Measurements from ENCODE around the gene ADARB1. TPM values are rescaled to one million over a fixed set of nuclear protein-coding genes. Genes with fewer than 3 reads are reported as not detected.

ADARB1 gene
- total and polyA plus RNA-seq, 2 experiments from 2014 or later = 16.0 to 17.3 TPM

DNA sequence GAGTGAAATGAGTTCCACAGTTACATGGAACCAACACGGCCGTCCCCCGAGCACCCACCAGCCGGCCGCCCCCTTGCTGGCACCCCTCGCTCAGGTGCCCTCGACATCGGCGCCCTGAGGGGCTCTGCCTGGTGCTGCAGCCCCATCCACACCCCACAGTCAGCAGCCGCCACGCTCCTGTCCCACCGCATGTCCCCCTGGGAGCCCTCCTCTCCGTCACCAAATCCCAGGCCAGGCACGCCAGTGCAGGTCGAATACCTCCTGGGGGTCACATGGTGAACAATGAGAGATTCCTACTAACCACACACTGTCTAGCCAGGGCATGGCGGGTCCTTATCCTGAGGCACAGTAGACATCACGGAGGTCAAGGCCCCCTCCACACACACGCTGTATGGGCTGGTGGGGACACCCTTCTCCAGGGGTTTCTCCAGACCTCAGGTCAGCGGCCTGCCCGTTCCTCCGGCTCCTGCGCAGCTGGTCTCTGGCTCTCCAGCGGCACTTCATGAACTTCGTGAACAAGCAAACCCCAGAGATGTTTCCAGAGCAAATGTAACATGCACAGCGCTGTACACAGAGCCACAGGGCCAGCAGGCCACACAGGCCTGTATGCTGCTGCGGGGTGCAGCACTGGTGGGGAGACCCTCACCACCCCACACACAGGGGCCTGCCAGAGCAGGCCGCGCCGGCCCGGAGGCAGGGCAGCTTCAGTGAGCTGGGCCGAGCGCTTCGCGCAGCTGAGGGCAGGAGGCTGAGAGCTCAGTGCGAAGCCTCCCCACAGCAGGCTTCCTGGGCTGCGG is 191.5 kb downstream of the ADARB1 start:
- no peaks in the 10 kb centered on the region for H3K9me3 ChIP-seq (ENCODE audit: low read depth)
- TF ChIP-seq EZH2phosphoT487 (IDR thresholded peaks at IDR 0.05; ENCODE audit: low read depth, severe bottlenecking, unreplicated experiment) (no peak), EZH2 (IDR thresholded peaks at IDR 0.05; ENCODE audit: borderline replicate concordance) (no peak)
- TF ChIP-seq, protein P1, sequence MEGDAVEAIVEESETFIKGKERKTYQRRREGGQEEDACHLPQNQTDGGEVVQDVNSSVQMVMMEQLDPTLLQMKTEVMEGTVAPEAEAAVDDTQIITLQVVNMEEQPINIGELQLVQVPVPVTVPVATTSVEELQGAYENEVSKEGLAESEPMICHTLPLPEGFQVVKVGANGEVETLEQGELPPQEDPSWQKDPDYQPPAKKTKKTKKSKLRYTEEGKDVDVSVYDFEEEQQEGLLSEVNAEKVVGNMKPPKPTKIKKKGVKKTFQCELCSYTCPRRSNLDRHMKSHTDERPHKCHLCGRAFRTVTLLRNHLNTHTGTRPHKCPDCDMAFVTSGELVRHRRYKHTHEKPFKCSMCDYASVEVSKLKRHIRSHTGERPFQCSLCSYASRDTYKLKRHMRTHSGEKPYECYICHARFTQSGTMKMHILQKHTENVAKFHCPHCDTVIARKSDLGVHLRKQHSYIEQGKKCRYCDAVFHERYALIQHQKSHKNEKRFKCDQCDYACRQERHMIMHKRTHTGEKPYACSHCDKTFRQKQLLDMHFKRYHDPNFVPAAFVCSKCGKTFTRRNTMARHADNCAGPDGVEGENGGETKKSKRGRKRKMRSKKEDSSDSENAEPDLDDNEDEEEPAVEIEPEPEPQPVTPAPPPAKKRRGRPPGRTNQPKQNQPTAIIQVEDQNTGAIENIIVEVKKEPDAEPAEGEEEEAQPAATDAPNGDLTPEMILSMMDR (IDR thresholded peaks at IDR 0.05; ENCODE audit: poor library complexity) = no peak
- no peak overlapping the region for H2AFZ ChIP-seq
- peaks cover 4% of the 10 kb centered on the region for H3K36me3 ChIP-seq (replicated peaks; ENCODE audit: insufficient read depth, low read depth)
- no peaks in the 10 kb centered on the region for H4K20me1 ChIP-seq (ENCODE audit: insufficient read depth, poor library complexity, severe bottlenecking)
- no peaks in the 10 kb centered on the region for H3K9me2 ChIP-seq (replicated peaks; ENCODE audit: insufficient read depth)
- H3K27ac ChIP-seq = no peak overlapping the region
- DNase-seq (ENCODE audit: low spot score) = no peak
- no peak overlapping the region for H3K4me3 ChIP-seq
- no peaks in the 10 kb centered on the region for H3K4me1 ChIP-seq (ENCODE audit: insufficient read depth)
- 98% methylated on average over 33 of the region's 36 CpGs for WGBS (ENCODE audit: low lambda C conversion rate, missing lambda C conversion rate)
- H3K79me2 ChIP-seq = peaks cover 4% of the 10 kb centered on the region
- H3K4me2 ChIP-seq = no peak overlapping the region
- H3K27me3 ChIP-seq = no peaks in the 10 kb centered on the region

- Histone ChIP-seq H3K4me2 (no peak overlapping the region), H3K4me3 (no peak overlapping the region), H3K79me2 (peaks cover 7% of the 10 kb centered on the region), H3K27me3 (no peaks in the 10 kb centered on the region), H3K27ac (no peak overlapping the region), H3K9me2 (replicated peaks; ENCODE audit: insufficient read depth) (no peaks in the 10 kb centered on the region), H2AFZ (no peak overlapping the region), H4K20me1 (ENCODE audit: insufficient read depth, poor library complexity, severe bottlenecking) (no peaks in the 10 kb centered on the region), H3K36me3 (replicated peaks; ENCODE audit: insufficient read depth, low read depth) (peaks cover 4% of the 10 kb centered on the region), H3K4me1 (ENCODE audit: insufficient read depth) (no peaks in the 10 kb centered on the region), H3K9me3 (ENCODE audit: low read depth) (peaks cover 1% of the 10 kb centered on the region)
- no peak for DNase-seq (ENCODE audit: low spot score)
- 97% methylated on average over 40 of the region's 41 CpGs for WGBS (ENCODE audit: low lambda C conversion rate, missing lambda C conversion rate)
- TF ChIP-seq, protein P1 (IDR thresholded peaks at IDR 0.05; ENCODE audit: poor library complexity) = no peak
- TF ChIP-seq EZH2 (IDR thresholded peaks at IDR 0.05; ENCODE audit: borderline replicate concordance) = no peak
- TF ChIP-seq EZH2phosphoT487 (IDR thresholded peaks at IDR 0.05; ENCODE audit: low read depth, severe bottlenecking, unreplicated experiment) = no peak
Measured at GRCh38 chr21:45266518-45267389, 192.4 kb downstream of the ADARB1 start.

GRCh38 chr21:45267390-45267760 is 193.0 kb downstream of the ADARB1 start:
- Histone ChIP-seq H2AFZ (no peak overlapping the region), H3K9me3 (ENCODE audit: low read depth) (peaks cover 5% of the 10 kb centered on the region), H3K4me2 (no peak overlapping the region), H4K20me1 (ENCODE audit: insufficient read depth, poor library complexity, severe bottlenecking) (no peaks in the 10 kb centered on the region), H3K79me2 (peaks cover 13% of the 10 kb centered on the region), H3K4me3 (no peak overlapping the region), H3K27ac (no peak overlapping the region), H3K27me3 (no peaks in the 10 kb centered on the region), H3K4me1 (ENCODE audit: insufficient read depth) (no peaks in the 10 kb centered on the region), H3K9me2 (replicated peaks; ENCODE audit: insufficient read depth) (no peaks in the 10 kb centered on the region), H3K36me3 (replicated peaks; ENCODE audit: insufficient read depth, low read depth) (peaks cover 4% of the 10 kb centered on the region)
- 97% methylated on average over 16 of the region's 16 CpGs for WGBS (ENCODE audit: low lambda C conversion rate, missing lambda C conversion rate)
- TF ChIP-seq, protein P1 (IDR thresholded peaks at IDR 0.05; ENCODE audit: poor library complexity) = no peak
- TF ChIP-seq EZH2phosphoT487 (IDR thresholded peaks at IDR 0.05; ENCODE audit: low read depth, severe bottlenecking, unreplicated experiment) (no peak), EZH2 (IDR thresholded peaks at IDR 0.05; ENCODE audit: borderline replicate concordance) (no peak)
- DNase-seq (ENCODE audit: low spot score) = no peak
